Parathyroid adenoma (tissue), 2 donors: ENCODE measurements around the gene UBTFL1.

Experiments used
- H2AFZ ChIP-seq: fragments of 300-600 bp; sonication (generic); one replicate; pipeline ENCODE4 v1.7.0; 2017; ENCODE audit warnings: antibody characterized with exemption, mild to moderate bottlenecking
- H3K27ac ChIP-seq: fragments of 300-600 bp; sonication (generic); one replicate; pipeline ENCODE4 v1.7.0; 2017
- H3K27me3 ChIP-seq: fragments of 300-600 bp; sonication (generic); one replicate; pipeline ENCODE4 v1.7.0; 2017; ENCODE audit warnings: low read length; ENCODE audit not compliant: control insufficient read depth, insufficient read depth
- H3K36me3 ChIP-seq: fragments of 300-600 bp; sonication (generic); one replicate; pipeline ENCODE4 v1.7.0; 2017; ENCODE audit warnings: low read length; ENCODE audit not compliant: control insufficient read depth, insufficient read depth
- H3K4me1 ChIP-seq: fragments of 300-600 bp; sonication (generic); one replicate; pipeline ENCODE4 v1.7.0; 2017; ENCODE audit warnings: control low read depth
- H3K4me2 ChIP-seq: fragments of 300-600 bp; sonication (generic); one replicate; pipeline ENCODE4 v1.7.0; 2017; ENCODE audit warnings: low read length
- H3K4me3 ChIP-seq: fragments of 300-600 bp; sonication (generic); one replicate; pipeline ENCODE4 v1.7.0; 2017; ENCODE audit warnings: low read depth, low read length
- H3K79me2 ChIP-seq: fragments of 300-600 bp; sonication (generic); one replicate; pipeline ENCODE4 v1.7.0; 2017; ENCODE audit warnings: control low read depth
- H3K9ac ChIP-seq: fragments of 300-600 bp; sonication (generic); one replicate; pipeline ENCODE4 v1.7.0; 2017; ENCODE audit warnings: mild to moderate bottlenecking
- H3K9me3 ChIP-seq: fragments of 300-600 bp; sonication (generic); one replicate; pipeline ENCODE4 v1.7.0; 2017; ENCODE audit warnings: low read length; ENCODE audit not compliant: control insufficient read depth
- CTCF ChIP-seq: fragments of 300-600 bp; sonication (generic); IDR thresholded peaks from one replicate; pipeline ENCODE4 v1.7.0; 2017; ENCODE audit warnings: antibody characterized with exemption, mild to moderate bottlenecking
- donor health status: primary hyperparathyroidism.

The UBTFL1 gene

GRCh38 chr11:90133560-90134477, 48.1 kb downstream of the UBTFL1 start:
- Histone ChIP-seq H3K4me3 (peak overlapping the region; percentile 55), H2AFZ (peak overlapping the region; percentile 72), H3K4me2 (peak overlapping the region; percentile 68), H3K36me3 (no peaks in the 10 kb centered on the region), H3K79me2 (no peaks in the 10 kb centered on the region), H3K27ac (no peak overlapping the region), H3K27me3 (no peaks in the 10 kb centered on the region), H3K9me3 (no peaks in the 10 kb centered on the region), H3K4me1 (no peaks in the 10 kb centered on the region), H3K9ac (no peak overlapping the region)
- TF ChIP-seq CTCF = no peak

- Histone ChIP-seq H3K4me2 (peak within 1 kb of the TSS; percentile 68), H3K36me3 (no peaks in the 10 kb centered on the region), H2AFZ (peak within 1 kb of the TSS; percentile 72), H3K9ac (no peak within 1 kb of the TSS), H3K4me3 (peak within 1 kb of the TSS; percentile 55), H3K27me3 (no peaks in the 10 kb centered on the region), H3K9me3 (no peaks in the 10 kb centered on the region), H3K27ac (peak within 1 kb of the TSS; percentile 13), H3K4me1 (no peaks in the 10 kb centered on the region), H3K79me2 (no peaks in the 10 kb centered on the region)
- TF ChIP-seq CTCF = no peak
Observed at GRCh38 chr11:90134478-90135003, 48.8 kb downstream of the UBTFL1 start, which contains the start of gene NAALAD2. Gene NAALAD2, plus strand, starts transcription at chr11:90134663. Its CDS starts 96 bp downstream, at chr11:90134759.

- Histone ChIP-seq H3K9me3 (no peaks in the 10 kb centered on the region), H2AFZ (peak overlapping the region; percentile 72), H3K4me1 (no peaks in the 10 kb centered on the region), H3K79me2 (no peaks in the 10 kb centered on the region), H3K4me3 (peak overlapping the region; percentile 55), H3K9ac (no peak overlapping the region), H3K27me3 (no peaks in the 10 kb centered on the region), H3K27ac (peak overlapping the region; percentile 13), H3K4me2 (peak overlapping the region; percentile 68), H3K36me3 (no peaks in the 10 kb centered on the region)
- no peak for TF ChIP-seq CTCF
Observed at GRCh38 chr11:90135016-90135415, 49.3 kb downstream of the UBTFL1 start.
